ENCODE data around the gene DPYD.

GRCh38 chr1:97082160-97082848 lies 838.5 kb downstream of the DPYD start:
- TF ChIP-seq NFYB (CRISPR knock-in tag; conservative IDR thresholded peaks at IDR 0.05; ENCODE audit: low read depth): no peak
- TF ChIP-seq, protein P1, sequence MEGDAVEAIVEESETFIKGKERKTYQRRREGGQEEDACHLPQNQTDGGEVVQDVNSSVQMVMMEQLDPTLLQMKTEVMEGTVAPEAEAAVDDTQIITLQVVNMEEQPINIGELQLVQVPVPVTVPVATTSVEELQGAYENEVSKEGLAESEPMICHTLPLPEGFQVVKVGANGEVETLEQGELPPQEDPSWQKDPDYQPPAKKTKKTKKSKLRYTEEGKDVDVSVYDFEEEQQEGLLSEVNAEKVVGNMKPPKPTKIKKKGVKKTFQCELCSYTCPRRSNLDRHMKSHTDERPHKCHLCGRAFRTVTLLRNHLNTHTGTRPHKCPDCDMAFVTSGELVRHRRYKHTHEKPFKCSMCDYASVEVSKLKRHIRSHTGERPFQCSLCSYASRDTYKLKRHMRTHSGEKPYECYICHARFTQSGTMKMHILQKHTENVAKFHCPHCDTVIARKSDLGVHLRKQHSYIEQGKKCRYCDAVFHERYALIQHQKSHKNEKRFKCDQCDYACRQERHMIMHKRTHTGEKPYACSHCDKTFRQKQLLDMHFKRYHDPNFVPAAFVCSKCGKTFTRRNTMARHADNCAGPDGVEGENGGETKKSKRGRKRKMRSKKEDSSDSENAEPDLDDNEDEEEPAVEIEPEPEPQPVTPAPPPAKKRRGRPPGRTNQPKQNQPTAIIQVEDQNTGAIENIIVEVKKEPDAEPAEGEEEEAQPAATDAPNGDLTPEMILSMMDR (IDR thresholded peaks at IDR 0.05): no peak

Measured in WTC11 (cell line).